Pons (tissue), 1 donor: ENCODE data around the gene SLC7A9.
"Not testable (repeated sequence)": the region's sequence is repeated elsewhere in the genome, so short reads cannot be mapped to it uniquely, and the experiment has no call there.

Experiments used
- DNase-seq: peaks from one replicate; pipeline ENCODE4 v3.0.0-alpha.2; 2016; ENCODE audit warnings: low spot score

The SLC7A9 gene

DNA sequence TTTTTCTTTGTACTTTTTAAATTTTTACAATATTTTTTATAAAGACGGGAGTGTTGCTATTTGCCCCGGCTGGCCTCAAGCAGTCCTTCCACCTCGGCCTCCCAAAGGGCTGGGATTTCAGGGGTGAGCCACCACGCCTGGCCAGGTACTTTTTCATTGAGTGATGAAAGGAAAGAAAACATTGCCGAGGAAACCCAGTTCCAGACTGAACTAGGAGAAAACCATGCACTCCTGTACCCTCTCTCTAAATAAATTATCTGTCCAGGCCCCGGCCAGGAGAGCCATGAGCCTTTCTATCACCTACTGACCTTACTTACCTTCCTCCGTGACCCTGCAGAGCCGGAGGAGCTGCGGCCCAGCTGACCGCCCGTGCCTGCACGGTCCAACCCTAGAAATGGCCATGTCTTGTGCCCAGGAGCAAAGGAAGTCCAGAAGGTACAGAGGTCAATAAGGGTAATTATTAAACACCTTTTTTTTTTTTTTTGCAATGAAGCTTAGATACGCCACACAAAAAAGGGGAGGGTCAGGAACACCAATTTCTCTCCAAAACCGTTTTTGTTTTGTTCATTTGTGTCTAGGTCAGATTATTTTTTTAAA lies at the start of gene SLC7A9:
Gene SLC7A9, minus strand, starts transcription at position 399 of the 597 bp plus-strand sequence. CDS start 1,233 bp downstream, outside the sequence.
- DNase-seq = no peak

DNA sequence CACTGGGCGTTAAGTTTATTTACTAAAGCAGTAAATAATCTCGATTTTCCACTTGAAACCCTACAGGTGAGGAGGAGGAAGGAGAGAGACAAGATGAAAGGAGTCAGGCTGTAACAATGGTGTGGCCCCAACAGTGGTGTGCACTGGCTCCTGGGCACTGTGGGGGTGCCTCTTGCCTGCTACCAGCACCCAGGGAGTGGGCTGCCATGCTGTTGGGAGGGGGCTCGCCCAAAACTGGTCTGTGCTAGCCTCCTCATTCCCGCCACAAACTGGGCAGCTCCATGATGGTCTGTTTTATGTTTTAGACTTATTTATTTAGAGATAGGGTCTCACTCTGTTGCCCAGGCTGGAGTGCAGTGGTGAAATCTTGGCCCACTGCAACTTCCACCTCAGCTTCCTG lies 49.8 kb upstream of the SLC7A9 start:
- no peak for DNase-seq

DNA sequence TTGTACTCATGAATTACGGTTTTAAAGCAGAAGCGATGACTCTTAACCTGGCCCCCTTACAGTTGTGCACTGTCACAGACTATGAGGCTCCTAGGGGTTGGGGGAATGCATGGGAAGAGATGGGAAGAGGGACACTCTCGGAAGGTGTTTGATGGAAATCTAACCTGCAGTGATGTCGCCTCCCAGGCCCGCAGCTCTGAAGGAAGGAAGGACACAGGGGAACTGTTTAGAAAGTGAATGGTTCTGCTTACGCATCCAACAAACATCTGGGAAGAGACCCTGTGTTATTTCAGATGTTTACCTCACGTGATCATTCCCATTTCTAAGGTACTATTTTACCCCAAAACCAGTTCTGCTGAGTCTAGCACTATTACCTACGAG lies 48.0 kb upstream of the SLC7A9 start:
- no peak for DNase-seq

DNA sequence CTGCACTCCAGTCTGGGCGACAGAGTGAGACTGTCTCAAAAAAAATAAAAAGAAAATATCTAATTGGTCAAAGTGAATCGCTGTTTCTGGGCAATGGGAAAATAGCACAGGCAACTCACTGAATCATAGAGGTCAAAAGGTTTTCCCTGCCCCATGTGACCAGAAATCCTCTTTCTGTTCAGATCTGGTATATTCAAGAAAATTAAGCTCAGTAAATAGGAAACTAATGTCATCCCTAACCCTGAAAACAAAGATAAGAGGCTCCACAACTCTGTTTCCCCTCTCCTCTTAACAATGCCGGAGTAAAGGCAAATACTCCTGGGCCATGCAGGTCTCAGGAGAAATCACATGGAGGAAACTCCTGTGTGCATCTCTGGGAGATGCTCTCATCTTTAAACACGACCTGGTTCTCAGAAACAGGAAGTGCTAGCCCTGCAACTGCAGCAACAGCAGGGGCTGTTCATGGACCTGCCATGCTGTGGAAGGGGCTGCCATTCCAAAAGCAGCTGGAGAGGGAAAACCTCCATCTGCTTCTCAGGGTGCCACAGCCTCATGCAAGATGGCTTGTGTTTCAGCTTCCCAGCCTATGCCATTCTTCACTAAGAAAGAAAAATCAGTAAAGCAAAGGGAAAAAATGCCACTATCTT lies 47.5 kb upstream of the SLC7A9 start:
- no peak for DNase-seq

DNA sequence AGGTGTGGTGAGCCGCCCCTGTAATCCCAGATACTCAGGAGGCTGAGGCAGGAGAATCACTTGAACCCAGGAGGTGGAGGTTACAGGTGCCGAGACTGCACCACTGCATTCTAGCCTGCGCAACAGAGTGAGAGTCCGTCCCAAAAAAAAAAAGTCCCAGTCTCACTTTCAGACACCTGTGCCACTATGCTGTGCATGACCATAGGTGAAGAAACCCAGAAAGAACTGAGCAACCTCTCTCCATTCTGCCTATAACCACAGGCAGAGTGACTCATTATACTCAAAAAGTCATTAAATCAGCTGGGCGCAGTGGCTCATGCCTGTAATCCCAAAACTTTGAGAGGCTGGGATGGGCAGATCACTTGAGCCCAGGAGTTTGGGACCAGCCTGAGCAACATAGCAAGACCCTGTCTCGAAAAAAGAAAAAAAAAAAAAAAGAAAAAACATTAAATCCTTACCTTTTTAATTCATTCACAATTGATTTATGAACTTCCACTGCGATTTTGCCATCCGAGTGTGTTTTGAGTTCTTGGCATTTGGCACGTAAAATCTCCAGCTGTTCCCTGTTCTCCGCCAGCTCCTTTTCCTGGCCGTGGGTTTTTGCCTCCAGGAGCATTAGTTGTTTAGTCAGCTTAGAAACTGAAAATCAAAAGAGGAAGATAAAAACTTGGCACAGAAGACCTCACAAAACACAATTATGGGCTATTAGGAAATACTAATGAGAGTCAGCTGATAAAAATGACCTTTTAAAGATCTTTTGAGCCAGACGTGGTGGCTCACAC lies 45.5 kb upstream of the SLC7A9 start:
- DNase-seq = no peak

DNA sequence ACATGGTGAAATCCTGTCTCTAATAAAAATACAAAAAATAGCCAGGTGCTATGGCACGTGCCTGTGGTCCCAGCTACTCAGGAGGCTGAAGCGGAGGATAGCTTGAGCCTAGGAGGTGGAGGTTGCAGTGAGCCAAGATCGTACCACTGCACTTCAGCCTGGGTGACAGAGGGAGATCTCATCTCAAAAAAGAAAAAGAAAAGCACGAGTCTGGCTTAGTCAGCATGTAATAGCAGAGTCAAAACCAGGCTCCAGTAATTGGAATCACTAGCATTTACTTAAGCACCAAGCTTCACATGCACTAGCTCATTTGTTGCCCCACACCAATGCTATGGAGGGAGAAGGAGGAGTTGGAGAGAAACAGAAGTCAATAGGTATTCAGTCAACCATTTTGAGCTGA lies 41.9 kb upstream of the SLC7A9 start:
- DNase-seq = no peak

DNA sequence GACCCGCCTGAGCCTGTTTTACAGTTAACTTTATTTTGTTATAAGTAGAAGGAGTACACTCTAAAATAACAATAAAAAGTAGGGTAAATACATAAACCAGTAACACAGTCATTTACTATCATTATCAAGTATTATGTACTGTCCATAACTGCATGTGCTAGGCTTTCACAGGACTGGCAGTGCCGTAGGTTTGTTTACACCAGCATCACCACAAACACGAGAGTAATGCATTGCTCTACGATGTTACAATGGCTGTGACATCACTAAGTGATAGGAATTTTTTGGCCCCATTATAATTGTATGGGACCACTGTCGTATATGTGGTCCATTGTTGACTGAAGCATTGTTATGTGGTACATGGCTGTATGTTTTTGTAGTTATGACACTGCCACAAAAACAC lies 41.3 kb upstream of the SLC7A9 start:
- no peak for DNase-seq

DNA sequence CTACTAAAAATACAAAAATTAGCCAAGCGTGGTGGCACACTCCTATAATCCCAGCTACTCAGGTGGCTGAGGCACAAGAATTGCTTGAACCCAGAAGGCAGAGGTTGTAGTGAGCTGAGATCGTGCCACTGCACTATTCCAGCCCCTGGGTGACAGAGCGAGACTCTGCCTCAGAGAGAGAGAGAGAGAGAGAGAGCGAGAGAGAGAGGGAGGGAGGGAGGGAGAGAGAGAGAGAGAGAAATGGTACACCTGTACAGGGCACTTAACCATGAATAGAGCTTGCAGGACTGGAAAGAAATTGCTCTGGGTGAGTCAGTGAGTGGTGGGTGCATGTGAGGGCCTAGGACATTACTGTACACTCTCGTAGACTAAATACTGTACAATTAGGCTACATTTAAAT lies 40.5 kb upstream of the SLC7A9 start:
- no peak for DNase-seq

DNA sequence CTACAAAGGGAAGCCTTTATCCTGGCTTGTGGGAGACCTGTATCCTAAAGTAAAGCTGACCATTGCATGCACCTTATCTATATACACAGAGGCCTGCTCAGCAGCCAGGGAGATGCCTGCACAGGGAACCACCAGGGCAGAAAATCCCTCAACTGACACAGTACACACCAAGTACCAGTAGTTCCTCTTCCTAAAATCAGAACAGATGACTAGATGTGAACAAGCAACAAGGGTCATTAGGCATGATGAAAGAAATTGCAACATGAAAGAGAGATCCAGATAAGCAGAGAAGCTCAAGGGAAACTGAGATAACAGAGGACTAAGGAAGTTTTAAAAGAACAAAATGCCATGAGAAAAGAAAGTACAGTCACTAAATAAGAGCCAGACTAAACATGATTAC lies 39.7 kb upstream of the SLC7A9 start:
- DNase-seq = no peak

DNA sequence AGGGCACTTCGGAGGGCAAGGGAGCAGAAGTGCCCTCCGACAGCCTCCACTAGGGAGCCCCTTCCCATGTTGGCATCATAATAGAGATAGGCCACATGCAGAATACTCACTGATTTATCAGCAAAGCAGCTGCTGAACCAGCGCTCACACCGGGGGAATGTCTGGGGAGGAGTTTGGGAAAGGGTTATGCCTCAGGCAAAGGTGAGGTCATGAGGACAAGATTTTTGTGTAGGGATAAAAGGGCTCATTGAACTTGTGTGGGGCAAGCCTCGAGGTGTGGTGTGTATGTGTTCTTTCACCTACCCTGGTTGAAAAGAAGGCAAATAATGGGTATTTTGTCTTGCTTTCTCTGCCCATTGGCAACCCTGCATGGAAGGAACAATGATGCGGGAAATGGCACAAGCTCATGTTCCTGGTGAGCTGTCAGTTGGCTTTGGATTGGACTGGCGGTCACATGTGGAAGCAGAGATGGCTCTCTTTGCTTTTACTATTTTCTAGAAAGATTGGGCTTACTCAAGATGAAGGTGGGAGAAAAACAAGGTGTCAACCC lies 39.1 kb upstream of the SLC7A9 start:
- no peak for DNase-seq

DNA sequence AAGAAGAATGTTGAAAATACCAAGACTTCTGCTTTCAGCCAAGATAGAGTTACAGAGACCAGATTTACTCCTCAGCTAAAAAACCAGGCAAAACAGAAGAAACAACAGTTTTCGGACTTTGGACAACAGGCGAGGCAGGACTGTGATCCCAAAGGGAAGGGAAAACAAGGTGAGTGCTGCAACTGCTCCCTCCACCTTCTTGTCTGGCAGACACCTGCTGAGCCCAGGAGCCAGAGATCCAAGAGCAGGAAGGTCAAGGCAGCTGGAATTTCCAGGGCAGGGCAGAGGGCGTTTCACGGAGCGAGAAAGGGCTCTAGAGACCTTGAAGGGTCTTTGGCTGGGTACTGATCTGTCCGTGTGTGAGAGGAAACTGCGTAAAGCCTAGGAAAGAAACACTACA lies 32.9 kb upstream of the SLC7A9 start:
- no peak for DNase-seq

DNA sequence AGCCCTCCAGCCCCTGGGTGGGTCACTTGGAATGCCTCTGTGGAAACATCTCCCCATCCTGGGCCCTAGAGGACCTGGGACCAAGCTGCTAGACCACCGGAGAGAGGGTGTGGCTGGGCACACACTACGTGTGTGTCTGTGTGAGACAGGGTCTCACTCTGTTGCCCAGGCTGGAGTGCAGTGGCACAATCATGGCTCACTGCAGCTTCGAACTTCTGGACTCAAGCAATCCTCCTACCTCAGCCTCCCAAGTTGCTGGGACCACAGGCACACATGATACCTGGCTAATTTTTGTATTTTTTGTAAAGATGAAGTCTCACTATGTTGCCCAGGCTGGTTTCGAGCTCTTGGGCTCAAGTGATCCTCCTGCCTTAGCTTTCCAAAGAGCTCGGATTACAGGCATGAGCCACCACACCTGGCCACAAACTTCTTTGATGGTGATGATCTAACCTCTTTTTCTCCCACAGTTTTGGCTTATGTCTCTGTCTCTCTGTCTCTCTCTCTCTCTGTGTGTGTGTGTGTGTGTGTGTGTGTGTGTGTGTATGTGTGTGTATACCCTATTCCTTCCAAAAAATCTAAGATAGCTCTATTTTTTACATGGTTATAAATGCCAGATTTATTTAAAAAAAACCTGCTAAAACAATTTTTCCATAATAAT lies 32.1 kb upstream of the SLC7A9 start:
- no peak for DNase-seq

DNA sequence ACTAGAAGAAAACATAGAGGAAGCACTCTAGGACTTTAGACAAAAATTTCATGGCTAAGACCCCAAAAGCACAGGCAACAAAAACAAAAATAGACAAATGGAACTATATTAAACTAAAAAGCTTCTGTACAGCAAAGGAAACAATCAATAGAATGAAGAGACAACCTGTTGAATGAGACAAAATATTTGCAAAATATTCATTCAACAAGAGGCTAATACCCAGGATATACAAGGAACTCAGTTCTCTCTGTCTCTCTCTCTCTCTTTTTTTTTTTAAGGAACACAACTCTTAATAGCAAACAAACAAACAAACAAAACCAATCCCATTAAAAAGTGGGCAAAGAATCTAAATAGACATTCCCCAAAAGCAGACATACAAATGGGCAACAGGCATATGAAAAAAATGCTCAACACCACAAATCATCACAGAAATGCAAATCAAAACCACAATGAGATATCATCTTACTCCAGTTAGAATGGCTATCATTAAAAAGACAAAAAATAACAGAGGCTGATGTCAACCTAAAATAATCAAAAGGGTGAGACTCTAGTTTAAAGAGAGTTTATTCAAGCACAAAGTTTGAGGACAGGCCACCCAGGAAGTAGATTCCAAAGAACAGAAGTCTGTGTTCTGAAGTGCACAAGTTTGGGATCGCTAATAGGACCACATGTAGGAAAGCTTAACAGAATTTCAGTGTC lies 27.1 kb upstream of the SLC7A9 start:
- DNase-seq = no peak

DNA sequence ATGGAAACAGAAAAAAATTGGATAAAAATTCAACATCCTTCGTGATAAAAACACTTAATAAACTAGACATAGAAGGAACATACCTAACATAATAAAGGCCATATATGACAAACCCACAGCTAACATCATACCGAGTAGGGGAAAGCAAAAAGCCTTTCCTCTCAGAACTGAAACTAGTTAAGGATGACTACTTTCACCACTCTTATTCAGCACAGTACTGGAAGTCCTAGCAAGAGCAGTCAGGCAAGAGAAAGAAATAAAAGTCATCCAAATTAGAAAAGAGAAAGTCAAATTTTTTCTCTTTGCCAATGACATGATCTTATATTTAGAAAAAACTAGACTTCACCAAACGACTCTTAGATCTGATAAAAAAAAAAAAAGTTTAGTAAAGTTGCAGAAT lies 25.8 kb upstream of the SLC7A9 start:
- no peak for DNase-seq

DNA sequence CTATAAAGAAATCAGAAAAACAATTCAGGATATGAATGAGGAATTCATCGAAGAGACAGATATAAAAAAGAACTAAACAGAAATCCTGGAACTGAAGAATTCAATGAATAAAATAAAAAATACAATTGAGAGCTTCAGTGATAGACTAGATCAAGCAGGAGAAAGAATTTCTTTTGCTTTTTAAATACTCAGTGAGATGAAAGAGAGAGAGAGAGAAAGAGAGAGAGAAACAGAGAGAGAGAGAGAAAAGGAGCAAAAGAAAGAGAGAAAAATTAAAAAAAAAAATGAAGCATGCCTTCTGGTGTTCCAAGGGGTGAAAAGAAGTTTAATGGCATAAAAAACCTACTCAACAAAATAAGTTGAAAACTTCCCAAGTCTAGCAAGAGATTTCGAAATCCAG lies 22.0 kb upstream of the SLC7A9 start:
- no peak for DNase-seq

DNA sequence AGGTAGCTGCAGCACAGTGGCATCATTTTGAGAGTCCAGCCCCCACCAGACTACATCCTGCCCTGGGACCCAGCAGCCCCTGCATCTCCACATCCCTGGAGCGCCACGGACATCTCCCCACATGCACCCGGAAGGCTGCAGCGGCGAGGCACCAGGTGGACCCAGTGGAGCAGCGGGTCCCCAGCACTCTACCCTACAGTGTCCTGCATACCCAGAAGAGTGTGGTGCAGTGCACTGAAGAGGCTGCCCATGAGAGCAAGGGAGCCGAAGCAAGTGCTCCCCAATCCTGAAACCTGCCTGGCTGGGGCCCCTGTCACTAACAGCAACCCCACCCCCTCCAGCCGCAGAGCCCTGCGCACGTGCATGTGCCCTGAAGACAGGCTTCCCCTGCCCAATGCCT lies 21.3 kb upstream of the SLC7A9 start:
- DNase-seq = no peak

DNA sequence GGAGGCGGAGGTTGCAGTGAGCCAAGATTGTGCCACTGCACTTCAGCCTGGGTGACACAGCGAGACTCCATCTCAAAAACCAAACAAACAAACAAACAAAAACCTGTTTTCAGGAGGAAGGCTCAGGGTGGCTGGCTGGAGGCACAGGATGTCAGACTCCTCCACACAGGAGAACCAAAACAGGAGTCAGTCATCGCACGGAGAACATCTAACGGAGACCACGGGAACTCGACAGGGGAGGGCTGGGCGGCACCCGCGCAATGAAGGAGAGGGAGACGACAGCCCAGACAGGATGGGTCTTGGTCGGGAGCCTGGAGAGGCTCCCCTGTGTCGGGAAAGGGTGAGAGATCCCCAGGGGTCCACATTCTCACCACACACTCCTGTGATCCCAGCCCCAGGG lies 20.8 kb upstream of the SLC7A9 start:
- no peak for DNase-seq

DNA sequence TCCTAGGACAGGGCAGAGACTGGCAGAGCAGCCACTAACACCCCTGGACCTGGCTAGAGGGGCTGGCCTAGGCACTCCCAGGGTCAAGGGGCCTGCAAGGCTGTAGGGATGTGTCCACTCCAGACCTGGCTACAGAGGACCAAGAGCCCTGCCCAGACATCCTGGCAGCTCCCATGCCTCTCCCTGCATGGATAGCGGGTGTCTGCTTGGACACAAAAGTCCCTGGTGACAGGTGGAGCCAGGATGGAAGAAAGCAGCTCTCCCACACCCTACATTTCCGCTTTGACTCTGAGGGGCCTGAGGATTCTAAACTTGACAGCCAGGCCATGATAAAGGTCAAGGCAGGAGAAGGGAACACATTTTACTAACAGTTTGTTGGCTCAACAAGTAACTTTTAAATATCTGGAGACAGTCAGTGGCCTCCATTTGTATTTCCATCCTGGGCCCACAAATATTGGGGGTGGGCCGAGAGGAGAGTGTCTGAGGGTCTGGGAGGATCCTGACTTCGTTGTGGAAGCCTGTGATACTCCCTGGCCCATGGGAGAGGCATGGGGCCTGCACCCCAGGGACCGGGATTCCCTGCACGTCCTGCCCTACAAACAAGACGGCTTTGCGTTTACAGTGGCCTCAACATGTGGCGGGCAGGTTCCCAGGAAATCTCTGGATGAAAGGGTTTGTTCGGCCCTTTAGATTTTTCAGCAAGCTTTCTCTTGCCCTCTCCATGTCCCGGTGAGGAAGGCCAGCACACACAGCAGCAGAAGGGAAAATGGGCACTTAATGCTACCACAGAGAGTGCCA lies 19.8 kb upstream of the SLC7A9 start:
- DNase-seq = no peak

DNA sequence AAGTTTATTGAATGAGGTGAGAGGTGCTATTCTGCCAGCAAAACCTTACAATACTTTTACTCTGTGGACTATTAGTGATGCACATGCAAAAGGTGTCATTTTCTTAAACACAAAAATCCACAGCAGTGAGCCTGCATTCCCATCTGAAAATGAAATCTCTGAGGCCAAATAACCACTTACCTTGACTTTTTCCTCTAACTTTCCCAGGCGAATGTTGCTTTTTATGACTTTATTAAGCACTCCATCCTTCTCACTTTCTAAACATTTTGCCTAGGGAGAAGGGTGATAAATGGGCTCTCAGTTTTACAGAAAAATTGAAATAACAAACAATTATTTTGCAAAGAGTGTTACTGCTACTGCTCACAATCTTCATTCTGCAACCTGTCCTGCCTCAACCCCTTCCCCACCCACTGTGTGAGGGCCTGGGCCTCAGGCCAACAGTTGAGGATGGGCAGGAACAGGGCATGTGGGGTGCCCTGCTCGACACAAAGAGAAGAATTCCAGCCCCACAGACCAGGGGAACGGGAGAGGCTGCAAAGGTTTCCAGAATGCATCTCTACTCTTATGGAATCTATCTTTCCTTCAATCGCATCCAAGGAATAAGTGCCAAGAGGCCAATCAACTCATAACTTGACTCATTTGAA lies 18.1 kb upstream of the SLC7A9 start:
- no peak for DNase-seq

DNA sequence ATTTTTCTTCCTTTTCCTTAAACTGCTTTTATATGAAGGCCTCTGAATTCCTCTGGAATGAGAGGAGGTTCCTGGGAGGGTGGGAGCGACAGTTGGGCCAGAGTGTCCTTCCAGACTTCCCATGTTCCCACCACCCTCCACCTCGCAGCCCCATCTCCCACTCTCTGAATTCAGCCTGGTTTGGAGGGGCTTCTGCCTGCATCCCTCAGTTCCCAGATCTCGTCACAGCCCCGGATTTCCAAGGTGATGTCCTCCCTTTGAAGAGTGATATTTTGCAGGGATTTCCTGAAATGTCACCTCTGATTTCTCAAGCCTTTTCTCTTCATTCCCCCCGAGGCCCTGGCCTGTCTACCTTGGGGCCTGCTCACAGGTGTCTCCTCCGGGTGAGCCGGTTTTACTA lies 16.7 kb upstream of the SLC7A9 start:
- no peak for DNase-seq

DNA sequence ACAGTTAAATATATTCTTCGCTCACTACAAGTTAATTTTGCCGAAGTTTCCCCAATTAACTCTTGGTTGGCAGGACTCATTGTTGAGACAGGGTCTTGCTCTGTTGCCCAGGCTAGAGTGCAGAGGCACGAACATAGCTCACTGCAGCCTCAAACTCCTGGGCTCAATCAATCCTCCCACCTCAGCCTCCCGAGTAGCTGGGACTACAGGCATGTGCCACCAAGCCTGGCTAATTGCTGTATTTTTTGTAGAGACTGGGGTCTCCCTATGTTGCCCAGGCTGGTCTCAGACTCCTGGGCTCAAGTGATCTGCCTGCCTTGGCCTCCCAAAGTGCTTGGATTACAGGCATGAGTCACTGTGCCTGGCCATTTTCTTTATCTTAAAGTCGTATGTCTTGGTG lies 15.7 kb upstream of the SLC7A9 start:
- DNase-seq = not testable (repeated sequence)
